Measurements from ENCODE around the gene RHOBTB3. TPM values are rescaled to one million over a fixed set of nuclear protein-coding genes. Genes with fewer than 3 reads are reported as not detected.

RHOBTB3 gene
- total RNA-seq, 3 donors from 2014 or later, result 56.5 to 85.2 (median 60.4) TPM

DNA sequence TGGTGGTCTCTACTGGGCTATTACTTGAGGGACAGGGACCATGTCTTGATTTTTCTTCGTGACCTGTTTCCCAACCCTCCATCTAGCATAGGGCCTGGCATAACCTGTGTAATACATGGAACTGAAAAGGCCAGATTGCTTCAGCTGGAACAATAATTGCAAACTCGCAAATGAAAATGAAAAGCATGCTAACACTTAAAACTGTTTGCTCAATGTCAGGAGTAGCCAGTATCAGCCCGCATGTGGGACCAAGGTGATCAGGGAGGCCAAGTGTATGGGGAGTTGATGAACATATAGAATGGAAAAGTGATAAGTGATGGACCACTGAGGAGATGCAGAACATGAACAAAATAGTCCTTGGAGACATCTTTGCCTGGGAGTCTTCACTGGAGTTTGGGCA, 66.2 kb downstream of the RHOBTB3 start:
- no peak for DNase-seq
- intact Hi-C loops (cut with DNase I, micrococcal nuclease), result no loop called here
- Histone ChIP-seq H3K9me3 (no peaks in the 10 kb centered on the region), H3K4me1 (ENCODE audit: low read depth) (no peaks in the 10 kb centered on the region), H3K4me3 (no peak overlapping the region), H3K36me3 (ENCODE audit: low read depth) (no peaks in the 10 kb centered on the region)
- TF ChIP-seq, protein P1, sequence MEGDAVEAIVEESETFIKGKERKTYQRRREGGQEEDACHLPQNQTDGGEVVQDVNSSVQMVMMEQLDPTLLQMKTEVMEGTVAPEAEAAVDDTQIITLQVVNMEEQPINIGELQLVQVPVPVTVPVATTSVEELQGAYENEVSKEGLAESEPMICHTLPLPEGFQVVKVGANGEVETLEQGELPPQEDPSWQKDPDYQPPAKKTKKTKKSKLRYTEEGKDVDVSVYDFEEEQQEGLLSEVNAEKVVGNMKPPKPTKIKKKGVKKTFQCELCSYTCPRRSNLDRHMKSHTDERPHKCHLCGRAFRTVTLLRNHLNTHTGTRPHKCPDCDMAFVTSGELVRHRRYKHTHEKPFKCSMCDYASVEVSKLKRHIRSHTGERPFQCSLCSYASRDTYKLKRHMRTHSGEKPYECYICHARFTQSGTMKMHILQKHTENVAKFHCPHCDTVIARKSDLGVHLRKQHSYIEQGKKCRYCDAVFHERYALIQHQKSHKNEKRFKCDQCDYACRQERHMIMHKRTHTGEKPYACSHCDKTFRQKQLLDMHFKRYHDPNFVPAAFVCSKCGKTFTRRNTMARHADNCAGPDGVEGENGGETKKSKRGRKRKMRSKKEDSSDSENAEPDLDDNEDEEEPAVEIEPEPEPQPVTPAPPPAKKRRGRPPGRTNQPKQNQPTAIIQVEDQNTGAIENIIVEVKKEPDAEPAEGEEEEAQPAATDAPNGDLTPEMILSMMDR (IDR thresholded peaks at IDR 0.05), result no peak
- no peak for ATAC-seq

DNA sequence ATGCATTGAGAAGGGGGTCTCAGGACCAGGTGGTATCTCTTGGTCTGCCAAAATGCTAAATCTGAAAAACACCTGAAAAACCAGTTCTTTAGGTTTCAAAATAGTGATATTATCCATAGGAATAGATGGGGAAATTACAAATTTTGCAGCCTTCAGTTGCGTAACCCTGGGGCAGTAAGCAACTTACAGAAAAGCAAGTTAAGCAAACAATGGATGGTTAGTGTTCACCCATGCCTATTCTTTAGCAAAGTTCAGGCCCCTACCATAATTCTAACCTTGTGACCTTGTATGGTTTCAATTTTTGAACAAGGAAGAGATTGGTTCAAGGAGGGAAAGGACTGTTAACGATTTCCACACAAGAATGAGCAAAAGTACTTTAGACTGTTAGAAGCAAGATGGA, 66.9 kb downstream of the RHOBTB3 start:
- intact Hi-C loops (cut with DNase I, micrococcal nuclease), result no loop called here
- TF ChIP-seq, protein P1 (IDR thresholded peaks at IDR 0.05), result no peak
- Histone ChIP-seq H3K9me3 (no peaks in the 10 kb centered on the region), H3K4me1 (ENCODE audit: low read depth) (no peaks in the 10 kb centered on the region), H3K4me3 (no peak overlapping the region), H3K36me3 (ENCODE audit: low read depth) (no peaks in the 10 kb centered on the region)
- no peak for DNase-seq
- ATAC-seq, result no peak

DNA sequence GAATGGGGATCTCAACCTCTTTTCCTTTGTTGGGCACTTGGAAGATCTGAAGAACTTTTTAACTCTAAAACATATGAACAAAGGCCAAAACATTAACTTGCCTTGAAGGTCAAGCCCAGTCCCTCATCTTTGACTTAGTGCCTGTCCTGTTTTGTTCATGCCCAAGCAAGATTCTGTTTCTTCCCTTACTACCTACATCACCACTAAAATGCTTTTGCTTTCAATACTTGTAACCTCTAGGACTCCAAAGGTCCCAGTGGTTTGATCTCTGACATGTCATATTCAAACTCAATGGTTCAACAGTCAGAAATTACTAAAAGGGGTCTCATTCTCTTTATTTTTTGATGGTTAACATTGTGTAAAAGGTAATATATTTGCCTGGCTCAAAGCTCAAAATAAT, 67.4 kb downstream of the RHOBTB3 start:
- H3K36me3 ChIP-seq (ENCODE audit: low read depth), result no peaks in the 10 kb centered on the region
- H3K4me3 ChIP-seq, result no peak overlapping the region
- H3K9me3 ChIP-seq, result no peaks in the 10 kb centered on the region
- ATAC-seq (no peak), DNase-seq (no peak)
- TF ChIP-seq, protein P1 (IDR thresholded peaks at IDR 0.05), result no peak
- H3K4me1 ChIP-seq (ENCODE audit: low read depth), result no peaks in the 10 kb centered on the region
- intact Hi-C loops (cut with DNase I, micrococcal nuclease), result no loop called here

DNA sequence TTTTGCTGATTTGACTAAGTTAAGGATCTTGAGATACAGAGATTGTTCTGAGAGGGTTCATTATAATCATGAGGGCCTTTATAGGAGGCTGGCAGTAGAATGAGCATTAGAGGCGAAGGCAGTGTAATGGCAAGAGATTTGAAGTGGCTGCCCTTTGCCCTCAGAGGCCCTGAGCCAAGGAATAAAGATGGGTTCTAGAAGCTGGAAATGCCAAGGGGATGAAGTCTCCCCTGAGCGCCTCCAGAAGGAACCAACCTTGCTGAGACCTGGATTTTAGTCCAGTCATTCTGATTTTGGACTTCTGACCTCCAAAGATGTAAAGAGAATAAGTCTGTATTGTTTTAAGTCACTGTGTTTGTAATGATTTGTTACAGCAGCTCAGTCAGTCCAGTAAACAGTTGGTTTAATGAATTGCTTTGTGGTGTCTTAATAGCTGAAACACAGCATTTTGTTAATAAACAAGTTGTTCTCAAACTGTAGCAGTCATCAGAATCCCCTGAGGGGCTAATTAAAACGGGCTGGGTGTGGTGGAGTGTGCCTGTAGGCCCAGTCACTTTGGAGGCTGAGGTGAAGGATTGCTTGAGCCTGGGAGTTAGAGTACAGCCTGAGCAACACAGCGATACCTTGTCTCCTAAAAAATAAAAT, 68.2 kb downstream of the RHOBTB3 start:
- peak; percentile 24 for ATAC-seq

DNA sequence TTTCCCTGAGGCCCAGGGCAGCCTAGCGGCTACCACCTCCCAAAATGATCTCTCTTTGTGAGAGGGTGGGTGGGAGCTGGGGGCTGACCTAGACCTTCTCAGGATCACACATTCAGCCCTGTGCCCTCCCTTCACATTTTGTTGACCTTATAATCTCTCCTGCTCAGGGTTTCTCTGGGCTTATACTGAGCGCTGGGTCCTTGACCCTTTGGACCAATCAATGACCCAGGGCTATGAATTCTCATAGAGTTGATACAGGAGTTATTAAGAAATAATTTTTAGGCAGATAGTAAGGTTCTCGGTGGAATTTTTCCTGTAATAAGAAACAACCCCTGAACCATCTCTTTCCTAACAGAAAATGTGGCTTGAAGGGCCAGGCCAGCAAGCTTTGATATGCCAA, 69.4 kb downstream of the RHOBTB3 start:
- TF ChIP-seq, protein P1 (IDR thresholded peaks at IDR 0.05), result no peak
- Histone ChIP-seq H3K4me3 (no peak overlapping the region), H3K36me3 (ENCODE audit: low read depth) (no peaks in the 10 kb centered on the region), H3K4me1 (ENCODE audit: low read depth) (no peaks in the 10 kb centered on the region), H3K9me3 (no peaks in the 10 kb centered on the region)
- intact Hi-C loops (cut with DNase I, micrococcal nuclease), result no loop called here
- DNase-seq (no peak), ATAC-seq (no peak)

More for the DNA sequence above, 68.2 kb downstream of the RHOBTB3 start:
- DNase-seq, result no peak
- no peak overlapping the region for H3K4me3 ChIP-seq
- no peaks in the 10 kb centered on the region for H3K36me3 ChIP-seq (ENCODE audit: low read depth)
- no peaks in the 10 kb centered on the region for H3K4me1 ChIP-seq (ENCODE audit: low read depth)
- H3K9me3 ChIP-seq, result no peaks in the 10 kb centered on the region
- TF ChIP-seq, protein P1 (IDR thresholded peaks at IDR 0.05), result no peak
- intact Hi-C loops (cut with DNase I, micrococcal nuclease), result no loop called here

DNA sequence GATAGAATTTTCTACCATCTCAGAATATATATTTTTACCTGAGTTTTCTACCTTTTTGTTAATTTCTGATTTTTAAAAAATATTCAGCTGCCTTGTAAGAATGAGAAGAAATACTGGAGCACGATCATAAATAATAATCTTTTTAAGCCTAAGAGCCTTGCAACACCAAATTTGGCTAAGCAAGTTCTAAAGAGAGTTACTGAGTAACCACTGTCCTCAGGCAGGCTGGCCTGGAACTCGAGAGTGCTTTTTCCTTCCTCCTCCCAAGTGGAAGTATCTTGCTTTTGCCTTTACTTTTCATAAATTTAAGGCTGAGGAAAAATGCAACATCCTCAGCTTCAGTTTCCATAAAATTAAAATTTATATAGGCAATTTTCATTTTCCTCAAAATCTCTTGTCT, 70.4 kb downstream of the RHOBTB3 start:
- DNase-seq, result no peak
- Histone ChIP-seq H3K36me3 (ENCODE audit: low read depth) (no peaks in the 10 kb centered on the region), H3K4me3 (no peak overlapping the region), H3K9me3 (no peaks in the 10 kb centered on the region), H3K4me1 (ENCODE audit: low read depth) (no peaks in the 10 kb centered on the region)
- peak; percentile 40 for ATAC-seq
- TF ChIP-seq, protein P1 (IDR thresholded peaks at IDR 0.05), result no peak
- intact Hi-C loops (cut with DNase I, micrococcal nuclease), result no loop called here

All from mucosa of descending colon (tissue), 3 donors.